Smooth muscle cell of the brain vasculature (primary cell): ENCODE data around the gene ANKRD37.

ENCODE experiments used
- DNase-seq: peaks from one replicate; pipeline ENCODE4 v3.0.0-alpha.2; 2012; ENCODE audit warnings: low read depth, low spot score

Gene ANKRD37

GRCh38 chr4:185416955-185417354 is 20.3 kb downstream of the ANKRD37 start:
- no peak for DNase-seq

GRCh38 chr4:185421366-185422124 is 24.9 kb downstream of the ANKRD37 start:
- DNase-seq: no peak

GRCh38 chr4:185424905-185425646 is 28.4 kb downstream of the ANKRD37 start:
- DNase-seq: no peak

- peak; percentile 72 for DNase-seq
These were observed 29.2 kb downstream of the ANKRD37 start, which contains the start of gene UFSP2 for GRCh38 chr4:185425647-185426352. UFSP2 (minus strand) TSS chr4:185425964; CDS start chr4:185425868, 96 bp downstream.

GRCh38 chr4:185426960-185427688 is 30.5 kb downstream of the ANKRD37 start:
- no peak for DNase-seq

- no peak for DNase-seq
These were observed 33.0 kb downstream of the ANKRD37 start for GRCh38 chr4:185429660-185430059.

GRCh38 chr4:185435466-185435865 is 38.8 kb downstream of the ANKRD37 start:
- no peak for DNase-seq

- DNase-seq: no peak
These were observed 41.2 kb downstream of the ANKRD37 start for GRCh38 chr4:185437809-185438208.

GRCh38 chr4:185441479-185441878 is 44.8 kb downstream of the ANKRD37 start:
- DNase-seq: no peak

- DNase-seq: no peak
These were observed 48.6 kb downstream of the ANKRD37 start for GRCh38 chr4:185445209-185445608.
